H1 (cell line): ENCODE results near the gene RIIAD1. TPM values are rescaled to one million over a fixed set of nuclear protein-coding genes. Genes with fewer than 3 reads are reported as not detected.

Experiments
- CTCF ChIA-PET: fragments of 300-600 bp; sonication (Branson Sonifier 250); formaldehyde crosslinking; loops from one replicate; lab custom pipeline; 2021; ENCODE audit not compliant: partially characterized antibody; lab: Charles Lee
- POLR2A ChIA-PET: fragments of 300-600 bp; sonication (Branson Sonifier 250); formaldehyde crosslinking; loops from one replicate; lab custom pipeline; 2021; ENCODE audit warnings: inconsistent platforms; ENCODE audit not compliant: partially characterized antibody; lab: Charles Lee
- DNase-seq, 2 experiments: peaks; one replicate each; pipeline versions ENCODE4 v3.0.0 to v3.0.0-alpha.2; 2010 to 2022; ENCODE audit warnings: low spot score in 2 of 2, low read depth in 1 of 2, mixed read lengths in 1 of 2
- FAIRE-seq: peaks from 2 replicates; lab custom pipeline; 2011; peaks lifted over from hg19 to GRCh38; lab: Jason Lieb, UNC
- H2AFZ ChIP-seq: 2 replicates; pipeline ENCODE4 v1.8.1; 2012; ENCODE audit warnings: low read length, inconsistent platforms
- H2AK5ac ChIP-seq: 2 replicates; pipeline ENCODE4 v1.6.1; 2013; ENCODE audit warnings: low read depth, low read length
- H2BK120ac ChIP-seq: replicated peaks from 2 replicates; pipeline ENCODE3; 2013; ENCODE audit warnings: low read depth, low read length, inconsistent platforms
- H2BK12ac ChIP-seq: 2 replicates; pipeline ENCODE4 v1.6.1; 2013; ENCODE audit warnings: low read depth, low read length
- H2BK15ac ChIP-seq: 2 replicates; pipeline ENCODE4 v1.6.1; 2013; ENCODE audit warnings: low read length
- H2BK20ac ChIP-seq: 2 replicates; pipeline ENCODE4 v1.6.1; 2013; ENCODE audit warnings: low read length
- H2BK5ac ChIP-seq: 2 replicates; pipeline ENCODE4 v1.6.1; 2013; ENCODE audit warnings: low read depth, low read length
- H3K14ac ChIP-seq: 2 replicates; pipeline ENCODE4 v1.6.1; 2013; ENCODE audit warnings: inconsistent platforms; ENCODE audit not compliant: insufficient read length
- H3K18ac ChIP-seq: 2 replicates; pipeline ENCODE4 v1.6.1; 2013; ENCODE audit warnings: low read length; ENCODE audit errors: extremely low read depth
- H3K23ac ChIP-seq: 2 replicates; pipeline ENCODE4 v1.6.1; 2013; ENCODE audit warnings: inconsistent platforms; ENCODE audit not compliant: insufficient read length
- H3K23me2 ChIP-seq: 2 replicates; pipeline ENCODE4 v1.6.1; 2013; ENCODE audit warnings: low read depth, low read length
- H3K27ac ChIP-seq: 2 replicates; pipeline ENCODE4 v1.6.1; 2011; ENCODE audit warnings: low read depth, low read length, inconsistent platforms
- H3K27me3 ChIP-seq, 4 experiments: replicated peaks in 1 of 4; 1 replicate in 1 of 4; 2 replicates in 3 of 4; pipeline versions ENCODE4 v1.6.1 to v1.8.1; 2011 to 2013; ENCODE audit warnings: low read length in 3 of 4, mild to moderate bottlenecking in 3 of 4, inconsistent platforms in 2 of 4, mixed read lengths in 2 of 4, moderate library complexity in 1 of 4; ENCODE audit not compliant: control insufficient read depth in 3 of 4, insufficient read depth in 3 of 4; ENCODE audit errors: extremely low read depth in 1 of 4
- H3K36me3 ChIP-seq, 4 experiments: 2 replicates each; pipeline versions ENCODE4 v1.6.1 to v1.8.1; 2011 to 2013; ENCODE audit warnings: mild to moderate bottlenecking in 4 of 4, low read length in 3 of 4, moderate library complexity in 2 of 4, control low read depth in 1 of 4, inconsistent platforms in 1 of 4; ENCODE audit not compliant: insufficient read depth in 4 of 4, control insufficient read depth in 2 of 4
- H3K4ac ChIP-seq: replicated peaks from 2 replicates; pipeline ENCODE3; 2013; ENCODE audit warnings: low read length, low read depth, mixed read lengths, inconsistent platforms; ENCODE audit not compliant: insufficient read length
- H3K4me1 ChIP-seq, 4 experiments: replicated peaks in 1 of 4; 1 replicate in 1 of 4; 2 replicates in 3 of 4; pipeline versions ENCODE4 v1.6.1 to v1.8.1; 2011 to 2013; ENCODE audit warnings: low read length in 3 of 4, inconsistent platforms in 2 of 4, mixed read lengths in 1 of 4; ENCODE audit not compliant: insufficient read depth in 4 of 4, control insufficient read depth in 3 of 4
- H3K4me2 ChIP-seq, 2 experiments: 2 replicates each; pipeline versions ENCODE4 v1.6.1 to v1.8.1; 2011 to 2013; ENCODE audit warnings: low read depth in 2 of 2, low read length in 2 of 2, control low read depth in 1 of 2, inconsistent platforms in 1 of 2, mild to moderate bottlenecking in 1 of 2; ENCODE audit not compliant: insufficient read depth in 1 of 2
- H3K4me3 ChIP-seq, 4 experiments: fragments of 200-600, 300-600 bp in 1 of 4; sonication (generic), shearing (Covaris generic), sonication (Bioruptor Twin) in 1 of 4; 2 replicates each; pipeline versions ENCODE4 v1.5.1 to v1.8.1; 2011 to 2016; ENCODE audit warnings: low read length in 4 of 4, low read depth in 3 of 4, control low read depth in 2 of 4, inconsistent platforms in 2 of 4, mild to moderate bottlenecking in 2 of 4, mixed read lengths in 1 of 4, moderate library complexity in 1 of 4; ENCODE audit not compliant: insufficient read depth in 2 of 4; ENCODE audit errors: extremely low read depth in 1 of 4
- H3K56ac ChIP-seq: replicated peaks from 2 replicates; pipeline ENCODE3; 2013; ENCODE audit warnings: low read depth, mild to moderate bottlenecking, mixed read lengths, low read length, inconsistent platforms; ENCODE audit not compliant: insufficient read length
- H3K79me1 ChIP-seq: 2 replicates; pipeline ENCODE4 v1.6.1; 2013; ENCODE audit warnings: low read depth, low read length, control low read depth
- H3K79me2 ChIP-seq, 2 experiments: 2 replicates each; pipeline versions ENCODE4 v1.6.1 to v1.8.1; 2012 to 2013; ENCODE audit warnings: low read length in 2 of 2, mild to moderate bottlenecking in 2 of 2, inconsistent platforms in 1 of 2; ENCODE audit not compliant: insufficient read depth in 2 of 2, control insufficient read depth in 1 of 2
- H3K9ac ChIP-seq, 4 experiments: replicated peaks in 1 of 4; 1 replicate in 1 of 4; 2 replicates in 3 of 4; pipeline versions ENCODE4 v1.6.1 to v1.8.1; 2011 to 2013; ENCODE audit warnings: low read depth in 3 of 4, low read length in 3 of 4, control low read depth in 2 of 4, mild to moderate bottlenecking in 2 of 4, moderate library complexity in 2 of 4, inconsistent platforms in 1 of 4; ENCODE audit errors: extremely low read depth in 1 of 4
- H3K9me3 ChIP-seq, 2 experiments: 2 replicates each; pipeline versions ENCODE4 v1.6.1 to v1.8.1; 2012 to 2013; ENCODE audit warnings: mild to moderate bottlenecking in 2 of 2, moderate library complexity in 2 of 2, control low read depth in 1 of 2, inconsistent platforms in 1 of 2, low read depth in 1 of 2, low read length in 1 of 2, mixed read lengths in 1 of 2; ENCODE audit not compliant: insufficient read depth in 2 of 2
- H4K20me1 ChIP-seq, 2 experiments: replicated peaks in 1 of 2; 2 replicates each; pipeline versions ENCODE3 to v1.8.1; 2011 to 2013; ENCODE audit warnings: inconsistent platforms in 2 of 2, low read length in 2 of 2, mild to moderate bottlenecking in 1 of 2; ENCODE audit not compliant: insufficient read depth in 2 of 2, control insufficient read depth in 1 of 2
- H4K5ac ChIP-seq: 2 replicates; pipeline ENCODE4 v1.6.1; 2013; ENCODE audit warnings: low read length, low read depth, mixed read lengths, inconsistent platforms; ENCODE audit not compliant: insufficient read length
- H4K8ac ChIP-seq: 2 replicates; pipeline ENCODE4 v1.8.0; 2013; ENCODE audit warnings: mild to moderate bottlenecking, moderate library complexity, low read length, inconsistent platforms; ENCODE audit not compliant: insufficient read depth; ENCODE audit errors: extremely low read depth
- H4K91ac ChIP-seq: replicated peaks from 2 replicates; pipeline ENCODE3; 2013; ENCODE audit warnings: low read length, mixed read lengths, inconsistent platforms; ENCODE audit not compliant: insufficient read length
- CHD2 ChIP-seq: IDR thresholded peaks from 2 replicates; pipeline ENCODE4 v1.6.1; 2012; ENCODE audit warnings: low read length, improper control_type of control experiment
- EP300 ChIP-seq, 2 experiments: IDR thresholded peaks; 1 replicate in 1 of 2; 2 replicates in 1 of 2; pipeline ENCODE4 v1.6.1; 2011 to 2012; ENCODE audit warnings: low read depth in 2 of 2, low read length in 2 of 2, mild to moderate bottlenecking in 2 of 2, borderline replicate concordance in 1 of 2, inconsistent platforms in 1 of 2, moderate library complexity in 1 of 2
- HDAC2 ChIP-seq, 2 experiments: fragments of 300-600 bp in 1 of 2; sonication (generic) in 1 of 2; IDR thresholded peaks; 2 replicates each; pipeline ENCODE4 v1.6.1; 2011 to 2012; ENCODE audit warnings: low read depth in 2 of 2, low read length in 2 of 2, mild to moderate bottlenecking in 2 of 2, moderate library complexity in 2 of 2, borderline replicate concordance in 1 of 2, inconsistent platforms in 1 of 2
- JUN ChIP-seq: IDR thresholded peaks from 2 replicates; pipeline ENCODE4 v1.6.1; 2011; ENCODE audit warnings: low read depth, mild to moderate bottlenecking, improper control_type of control experiment, low read length
- JUND ChIP-seq: IDR thresholded peaks from 2 replicates; pipeline ENCODE4 v1.6.1; 2011; ENCODE audit warnings: mild to moderate bottlenecking, improper control_type of control experiment, low read length
- KDM5A ChIP-seq: fragments of 200-600 bp; IDR thresholded peaks from 2 replicates; pipeline ENCODE4 v1.7.1; 2012; ENCODE audit warnings: mild to moderate bottlenecking, low read length, inconsistent platforms, mixed read lengths
- SIN3A ChIP-seq, 2 experiments: IDR thresholded peaks in 1 of 2; conservative IDR thresholded peaks in 1 of 2; 2 replicates each; pipeline ENCODE4 v1.6.1; 2011 to 2012; ENCODE audit warnings: low read length in 2 of 2, improper control_type of control experiment in 1 of 2, low read depth in 1 of 2, mild to moderate bottlenecking in 1 of 2
- SIX5 ChIP-seq: IDR thresholded peaks from 2 replicates; pipeline ENCODE4 v1.6.1; 2011; ENCODE audit warnings: mild to moderate bottlenecking, low read depth, low read length
- SUZ12 ChIP-seq: fragments of 200-600 bp; sonication (generic); IDR thresholded peaks from 2 replicates; pipeline ENCODE4 v1.6.1; 2012; ENCODE audit warnings: mild to moderate bottlenecking, inconsistent platforms, low read length, moderate library complexity, mixed read lengths
- TCF12 ChIP-seq: IDR thresholded peaks from 2 replicates; pipeline ENCODE4 v1.6.1; 2011; ENCODE audit warnings: low read depth, mild to moderate bottlenecking, low read length
- TEAD4 ChIP-seq: IDR thresholded peaks from 2 replicates; pipeline ENCODE4 v1.6.1; 2012; ENCODE audit warnings: low read depth, low read length, inconsistent platforms, mixed read lengths
- whole genome bisulfite sequencing, 2 experiments: shearing (Covaris generic) in 1 of 2; methylation state at CpG; one replicate each; pipeline versions ENCODE4 v1.1.6 to v1.1.7; 2013 to 2015; ENCODE audit warnings: low lambda C conversion rate in 2 of 2, mixed read lengths in 2 of 2, inconsistent platforms in 1 of 2, low coverage in 1 of 2, missing lambda C conversion rate in 1 of 2; ENCODE audit not compliant: insufficient replicate concordance in 2 of 2, insufficient coverage in 1 of 2, insufficient read length in 1 of 2; ENCODE audit errors: extremely low coverage in 1 of 2, missing lambda C conversion rate in 1 of 2; 5-methylcytosine and 5-hydroxymethylcytosine counted together
- polyA plus RNA-seq, 7 experiments: library from polyadenylated mRNA; depleted of rRNA in 3 of 7; stranded (reverse) in 5 of 7; unstranded in 2 of 7; fragments of >200 nt in 5 of 7; fragments of 200-250 nt in 2 of 7; gene quantifications; 1 replicate in 5 of 7; 2 replicates in 1 of 7; 4 replicates in 1 of 7; pipeline versions ENCODE4 v1.2.1 to v1.2.3, GENCODE V29; 2011 to 2013; ENCODE audit warnings: missing spikeins in 2 of 7, mixed read lengths in 2 of 7
- total RNA-seq: library from RNA; stranded (reverse); fragmentation: NEBNext Ultra II Directional; extraction: Animal tissue kit (Norgen Biotek cat#: 25700); gene quantifications from 2 replicates; pipeline ENCODE4 v1.2.1, GENCODE V29; 2021
- TF ChIP-seq, protein P1 (sequence below): IDR thresholded peaks from 2 replicates; pipeline ENCODE4 v1.6.1; 2012; ENCODE audit warnings: inconsistent platforms
- TF ChIP-seq, protein P2 (sequence below): IDR thresholded peaks from 2 replicates; pipeline ENCODE4 v1.6.1; 2012; ENCODE audit warnings: inconsistent platforms

The RIIAD1 gene
- total and polyA plus RNA-seq, 2 of the 8 experiments (the other 6 are each of a cell fraction or from before 2014, with no cell fraction given) = not detected

DNA sequence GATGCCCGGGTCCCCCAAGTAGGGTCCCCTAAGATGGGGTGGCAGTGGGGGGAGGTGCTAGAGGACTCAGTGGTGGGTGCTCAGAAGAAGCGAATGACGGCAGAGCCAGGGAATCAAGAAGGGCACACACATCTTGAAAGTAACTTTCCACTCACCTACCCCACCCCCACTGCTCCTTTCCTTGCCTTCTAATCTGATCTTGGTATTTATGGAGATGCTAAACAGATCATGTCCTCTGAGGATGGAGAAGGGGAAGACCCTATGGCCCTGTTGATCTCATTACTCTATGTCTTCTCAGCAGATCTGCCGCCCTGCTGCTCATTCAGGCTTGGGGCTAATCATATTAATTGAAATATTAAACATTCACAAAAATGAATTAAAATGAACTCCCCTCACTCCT is 2.7 kb upstream of the RIIAD1 start:
- ChIA-PET CTCF (interaction anchor here (0.8 to 4.8 kb wide), 2 partner anchors 16 to 26 kb away, joined by 3 to 41 read pairs; no protein-coding TSS in a partner anchor), POLR2A (no interaction called here)
- no peaks in the 10 kb centered on the region; the same call in 1 of the 2 replicates for H3K79me1 ChIP-seq
- H3K4me3 ChIP-seq = no peak overlapping the region
- H3K56ac ChIP-seq = no peak overlapping the region
- H4K5ac ChIP-seq = no peak overlapping the region
- H4K20me1 ChIP-seq = peaks cover 0 to 1% of the 10 kb centered on the region in 2 experiments
- H3K23ac ChIP-seq = no peak overlapping the region
- no peak overlapping the region for H2BK20ac ChIP-seq
- H4K8ac ChIP-seq = no peak overlapping the region
- no peak overlapping the region for H3K4ac ChIP-seq
- no peak for FAIRE-seq
- H2BK120ac ChIP-seq = no peak overlapping the region
- peaks cover 2 to 8% (median 5%) of the 10 kb centered on the region in 4 experiments for H3K4me1 ChIP-seq
- peaks cover 11% of the 10 kb centered on the region; the same call in 1 of the 2 replicates for H3K23me2 ChIP-seq
- H3K27ac ChIP-seq = no peak overlapping the region
- no peak for DNase-seq
- H3K14ac ChIP-seq = no peak overlapping the region
- H4K91ac ChIP-seq = no peak overlapping the region
- no peak overlapping the region for H3K9ac ChIP-seq
- H2AFZ ChIP-seq = no peak overlapping the region
- peaks cover 6 to 34% (median 28%) of the 10 kb centered on the region in 4 experiments for H3K27me3 ChIP-seq
- WGBS, 2 experiments = 66% methylated on average over 4 of the region's 4 CpGs; no CpG with 5 or more reads in 1 of the 2 experiments
- H2BK15ac ChIP-seq = no peak overlapping the region
- H3K9me3 ChIP-seq = no peaks in the 10 kb centered on the region
- H3K18ac ChIP-seq = no peak overlapping the region
- H3K79me2 ChIP-seq = no peaks in the 10 kb centered on the region
- no peak overlapping the region for H2BK12ac ChIP-seq
- H2BK5ac ChIP-seq = no peak overlapping the region
- H2AK5ac ChIP-seq = no peak overlapping the region; the same call in 1 of the 2 replicates
- no peak overlapping the region for H3K4me2 ChIP-seq
- no peaks in the 10 kb centered on the region for H3K36me3 ChIP-seq
- TF ChIP-seq TEAD4 = no peak
- no peak for TF ChIP-seq EP300 (IDR thresholded peaks at IDR 0.05; ENCODE audit: borderline replicate concordance in 1 of 2, low read depth in 2 of 2, low read length in 2 of 2)
- no peak for TF ChIP-seq TCF12
- no peak for TF ChIP-seq CHD2
- no peak for TF ChIP-seq JUN
- no peak for TF ChIP-seq SIX5
- TF ChIP-seq SUZ12 = no peak
- no peak for TF ChIP-seq JUND
- TF ChIP-seq HDAC2 (IDR thresholded peaks at IDR 0.05; ENCODE audit: borderline replicate concordance in 1 of 2, low read depth in 2 of 2, low read length in 2 of 2) = no peak
- TF ChIP-seq, protein P1, sequence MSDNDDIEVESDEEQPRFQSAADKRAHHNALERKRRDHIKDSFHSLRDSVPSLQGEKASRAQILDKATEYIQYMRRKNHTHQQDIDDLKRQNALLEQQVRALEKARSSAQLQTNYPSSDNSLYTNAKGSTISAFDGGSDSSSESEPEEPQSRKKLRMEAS = no peak
- TF ChIP-seq, protein P2, sequence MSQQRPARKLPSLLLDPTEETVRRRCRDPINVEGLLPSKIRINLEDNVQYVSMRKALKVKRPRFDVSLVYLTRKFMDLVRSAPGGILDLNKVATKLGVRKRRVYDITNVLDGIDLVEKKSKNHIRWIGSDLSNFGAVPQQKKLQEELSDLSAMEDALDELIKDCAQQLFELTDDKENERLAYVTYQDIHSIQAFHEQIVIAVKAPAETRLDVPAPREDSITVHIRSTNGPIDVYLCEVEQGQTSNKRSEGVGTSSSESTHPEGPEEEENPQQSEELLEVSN = no peak
- no peak for TF ChIP-seq SIN3A (conservative IDR thresholded peaks at IDR 0.05 in 1 of 2, IDR thresholded peaks at IDR 0.05 in 1 of 2; ENCODE audit: low read depth in 1 of 2, low read length in 2 of 2)
- no peak for TF ChIP-seq KDM5A
